ENCODE data around the gene RBM41.

- TF ChIP-seq CTCF (IDR thresholded peaks at IDR 0.05; ENCODE audit: low read length), result no peak
- no peak for TF ChIP-seq EZH2 (IDR thresholded peaks at IDR 0.05; ENCODE audit: borderline replicate concordance, low read length)
Measured at GRCh38 chrX:107119283-107119682, 661 bp upstream of the RBM41 start.
